ENCODE data around the gene GCG. TPM values are rescaled to one million over a fixed set of nuclear protein-coding genes. Genes with fewer than 3 reads are reported as not detected.

Gene GCG
- total and polyA plus RNA-seq, 2 donors (not counting 3 experiments of a cell fraction or from before 2014, with no cell fraction given): not detected

- FAIRE-seq: peak; percentile 93
- no TSS peak for BruUV-seq (replicated peaks)
- no peaks in the 10 kb centered on the region for H3K27me3 ChIP-seq (ENCODE audit: control insufficient read depth in 2 of 2, insufficient read depth in 2 of 2, low read length in 2 of 2)
- DNase-seq (ENCODE audit: low read depth, low spot score): peak; percentile 94
- H4K20me1 ChIP-seq (replicated peaks; ENCODE audit: control insufficient read depth, extremely low read depth, insufficient read depth, low read length): no peaks in the 10 kb centered on the region
- no peaks in the 10 kb centered on the region for H3K9me1 ChIP-seq (replicated peaks; ENCODE audit: control insufficient read depth, extremely low read depth, insufficient read depth, low read length)
- TF ChIP-seq JUN (IDR thresholded peaks at IDR 0.05; ENCODE audit: borderline replicate concordance, insufficient read depth, insufficient read length, low read depth): peak; percentile 35
- TF ChIP-seq POLR2AphosphoS5 (IDR thresholded peaks at IDR 0.05; ENCODE audit: insufficient read depth, low read depth, low read length): no peak
- no peak for TF ChIP-seq POLR2A (IDR thresholded peaks at IDR 0.05; ENCODE audit: low read depth, low read length)
- no peak for TF ChIP-seq EZH2 (IDR thresholded peaks at IDR 0.05; ENCODE audit: borderline replicate concordance, low read depth, low read length, severe bottlenecking)
- no peak for TF ChIP-seq GATA2 (IDR thresholded peaks at IDR 0.05; ENCODE audit: insufficient read depth, insufficient read length, low read depth, low read length)
- TF ChIP-seq MAX (IDR thresholded peaks at IDR 0.05; ENCODE audit: insufficient read depth, insufficient read length): no peak
- peak; percentile 34 for TF ChIP-seq FOS (IDR thresholded peaks at IDR 0.05; ENCODE audit: borderline replicate concordance, insufficient read depth, low read length)
- TF ChIP-seq MYC (IDR thresholded peaks at IDR 0.05; ENCODE audit: low read depth, low read length): no peak
- no peak for TF ChIP-seq CTCF (IDR thresholded peaks at IDR 0.05; ENCODE audit: extremely low read depth in 1 of 2, insufficient read depth in 1 of 2, low read depth in 1 of 2, low read length in 2 of 2)
- peaks cover 6% of the 10 kb centered on the region for H3K9me3 ChIP-seq (replicated peaks; ENCODE audit: control insufficient read depth, insufficient read depth, low read length)
- POLR2A ChIA-PET: no interaction called here
- no peaks in the 10 kb centered on the region for H3K79me2 ChIP-seq (ENCODE audit: control insufficient read depth, insufficient read depth, low read length)
- dilution Hi-C loops (cut with MboI; ENCODE audit: extremely low pct_ligation_motif_present, low sequenced_read_pairs): no loop called here
- peak overlapping the region; percentile 79 for H3K27ac ChIP-seq (ENCODE audit: insufficient read depth, low read depth, low read length)
- CTCF ChIA-PET: interaction anchor here (1.5 to 2.9 kb wide), 2 partner anchors 17 to 107 kb away, joined by 3 to 7 read pairs; no protein-coding TSS in a partner anchor
- intact Hi-C loops (cut with micrococcal nuclease): loop anchor here (1.0 to 2.0 kb wide), 5 partner anchors 22 to 199 kb away; partner anchors contain the start of gene DPP4
- H3K9ac ChIP-seq (replicated peaks; ENCODE audit: extremely low read depth, insufficient read depth, low read length): peak overlapping the region; percentile 28
- H2AFZ ChIP-seq (ENCODE audit: low read depth, low read length): no peak overlapping the region
- no peaks in the 10 kb centered on the region for H3K36me3 ChIP-seq (ENCODE audit: control insufficient read depth in 2 of 2, extremely low read depth in 1 of 2, insufficient read depth in 2 of 2, low read length in 2 of 2)
- peak overlapping the region; percentile 86 for H3K4me2 ChIP-seq (ENCODE audit: insufficient read depth, low read length)
- H3K4me3 ChIP-seq (replicated peaks in 1 of 3; ENCODE audit: insufficient read depth in 1 of 3, low read depth in 1 of 3, low read length in 3 of 3): no peak overlapping the region
- peaks cover 26% of the 10 kb centered on the region for H3K4me1 ChIP-seq (ENCODE audit: control insufficient read depth, extremely low read depth, insufficient read depth, low read length)
Observed at GRCh38 chr2:162114271-162114670, 37.8 kb downstream of the GCG start.

Data from endothelial cell of umbilical vein (primary cell).